MCF 10A (cell line): ENCODE measurements around the gene HPS4. TPM values are rescaled to one million over a fixed set of nuclear protein-coding genes. Genes with fewer than 3 reads are reported as not detected.

Source experiments
- BruUV-seq: library from RNA; stranded (reverse); fragments of 400-500 nt; replicated peaks from 2 replicates; lab custom pipeline; 2021; lab: Mats Ljungman, UMichigan
- CTCF ChIA-PET: fragments of 300-600 bp; sonication (Branson Sonifier 250); formaldehyde crosslinking; extraction: SDS; loops from one replicate; lab custom pipeline; 2021; ENCODE audit warnings: antibody characterized with exemption, inconsistent platforms; lab: Yijun Ruan, JAX
- POLR2A ChIA-PET: fragments of 300-600, 350-650 bp; sonication (Branson Sonifier 250); formaldehyde crosslinking; extraction: SDS; loops from one replicate; lab custom pipeline; 2020; ENCODE audit warnings: antibody characterized with exemption, inconsistent platforms; lab: Yijun Ruan, JAX
- DNase-seq: peaks from one replicate; pipeline ENCODE4 v3.0.0-alpha.2; 2018; ENCODE audit not compliant: unreplicated experiment
- H3K27ac Mint-ChIP-seq: one replicate; pipeline ENCODE4 v1.8.0; 2022; ENCODE audit warnings: mild to moderate bottlenecking, low read depth, mixed read lengths; ENCODE audit not compliant: unreplicated experiment
- H3K27me3 Mint-ChIP-seq: one replicate; pipeline ENCODE4 v1.8.0; 2022; ENCODE audit warnings: mixed read lengths; ENCODE audit not compliant: insufficient read depth, unreplicated experiment
- H3K36me3 Mint-ChIP-seq: one replicate; pipeline ENCODE4 v1.8.0; 2022; ENCODE audit warnings: mild to moderate bottlenecking, moderate library complexity, mixed read lengths; ENCODE audit not compliant: insufficient read depth, unreplicated experiment
- H3K4me1 Mint-ChIP-seq: one replicate; pipeline ENCODE4 v1.8.0; 2022; ENCODE audit warnings: mixed read lengths; ENCODE audit not compliant: insufficient read depth, unreplicated experiment
- H3K4me3 Mint-ChIP-seq: one replicate; pipeline ENCODE4 v1.8.0; 2022; ENCODE audit warnings: mild to moderate bottlenecking, moderate library complexity, mixed read lengths; ENCODE audit not compliant: unreplicated experiment
- H3K9me3 Mint-ChIP-seq: one replicate; pipeline ENCODE4 v1.8.0; 2022; ENCODE audit warnings: mixed read lengths; ENCODE audit not compliant: unreplicated experiment
- intact Hi-C: fragments of 100-400 bp; cut with micrococcal nuclease; formaldehyde crosslinking; loops from 2 replicates; pipeline ENCODE4 v1.14.1; 2022
- total RNA-seq: library from RNA; stranded (reverse); gene quantifications from 2 replicates; pipeline ENCODE4 v1.2.3, GENCODE V29; 2022
- TF ChIP-seq, protein P1 (sequence below): fragments of 200-600 bp; IDR thresholded peaks from one replicate; pipeline ENCODE4 v1.8.0; 2022; ENCODE audit warnings: antibody characterized with exemption, mild to moderate bottlenecking; ENCODE audit not compliant: unreplicated experiment

Gene HPS4
- total RNA-seq, 1 experiment from 2014 or later, result 35.6 TPM

DNA sequence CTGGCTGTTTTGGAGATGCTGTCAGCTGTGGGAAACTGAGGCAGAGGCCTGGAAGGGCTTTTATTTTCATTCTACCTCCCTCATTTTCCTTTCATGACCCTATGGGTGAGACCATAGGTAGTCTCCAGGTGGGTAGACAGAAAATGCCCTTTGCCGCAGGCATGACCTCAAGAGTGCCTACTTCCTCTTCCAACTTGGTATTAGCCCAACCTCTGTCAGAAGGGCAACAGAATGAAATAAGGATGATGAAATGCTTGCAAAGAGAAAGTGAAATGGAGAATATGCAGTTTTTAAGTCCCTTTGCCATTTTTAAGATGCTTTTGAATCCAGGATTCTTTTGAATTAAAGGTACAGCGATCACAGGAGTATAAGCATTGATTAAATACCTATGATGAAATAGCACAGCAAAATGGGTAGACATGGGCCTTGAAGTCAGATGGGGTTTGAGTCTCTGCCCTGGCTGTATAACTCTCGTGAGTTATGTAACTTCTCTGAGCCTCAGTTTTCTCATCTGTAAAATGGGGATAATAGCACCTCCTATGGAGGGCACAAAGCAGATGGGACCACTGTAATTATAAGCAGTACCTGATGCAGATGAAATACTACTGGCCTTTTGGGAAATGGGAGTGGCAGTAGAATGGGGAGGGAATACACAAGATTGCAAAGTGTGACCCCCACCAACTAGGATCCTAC lies 50.8 kb downstream of the HPS4 start:
- Mint-ChIP-seq H3K4me1 (peaks cover 9% of the 10 kb centered on the region), H3K9me3 (no peaks in the 10 kb centered on the region), H3K4me3 (no peak overlapping the region), H3K27me3 (no peaks in the 10 kb centered on the region), H3K27ac (no peak overlapping the region), H3K36me3 (peaks cover 8% of the 10 kb centered on the region)
- ChIA-PET CTCF (no interaction called here), POLR2A (no interaction called here)
- no TSS peak for BruUV-seq
- intact Hi-C loops, result no loop called here
- TF ChIP-seq, protein P1, sequence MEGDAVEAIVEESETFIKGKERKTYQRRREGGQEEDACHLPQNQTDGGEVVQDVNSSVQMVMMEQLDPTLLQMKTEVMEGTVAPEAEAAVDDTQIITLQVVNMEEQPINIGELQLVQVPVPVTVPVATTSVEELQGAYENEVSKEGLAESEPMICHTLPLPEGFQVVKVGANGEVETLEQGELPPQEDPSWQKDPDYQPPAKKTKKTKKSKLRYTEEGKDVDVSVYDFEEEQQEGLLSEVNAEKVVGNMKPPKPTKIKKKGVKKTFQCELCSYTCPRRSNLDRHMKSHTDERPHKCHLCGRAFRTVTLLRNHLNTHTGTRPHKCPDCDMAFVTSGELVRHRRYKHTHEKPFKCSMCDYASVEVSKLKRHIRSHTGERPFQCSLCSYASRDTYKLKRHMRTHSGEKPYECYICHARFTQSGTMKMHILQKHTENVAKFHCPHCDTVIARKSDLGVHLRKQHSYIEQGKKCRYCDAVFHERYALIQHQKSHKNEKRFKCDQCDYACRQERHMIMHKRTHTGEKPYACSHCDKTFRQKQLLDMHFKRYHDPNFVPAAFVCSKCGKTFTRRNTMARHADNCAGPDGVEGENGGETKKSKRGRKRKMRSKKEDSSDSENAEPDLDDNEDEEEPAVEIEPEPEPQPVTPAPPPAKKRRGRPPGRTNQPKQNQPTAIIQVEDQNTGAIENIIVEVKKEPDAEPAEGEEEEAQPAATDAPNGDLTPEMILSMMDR, result no peak
- DNase-seq, result no peak

DNA sequence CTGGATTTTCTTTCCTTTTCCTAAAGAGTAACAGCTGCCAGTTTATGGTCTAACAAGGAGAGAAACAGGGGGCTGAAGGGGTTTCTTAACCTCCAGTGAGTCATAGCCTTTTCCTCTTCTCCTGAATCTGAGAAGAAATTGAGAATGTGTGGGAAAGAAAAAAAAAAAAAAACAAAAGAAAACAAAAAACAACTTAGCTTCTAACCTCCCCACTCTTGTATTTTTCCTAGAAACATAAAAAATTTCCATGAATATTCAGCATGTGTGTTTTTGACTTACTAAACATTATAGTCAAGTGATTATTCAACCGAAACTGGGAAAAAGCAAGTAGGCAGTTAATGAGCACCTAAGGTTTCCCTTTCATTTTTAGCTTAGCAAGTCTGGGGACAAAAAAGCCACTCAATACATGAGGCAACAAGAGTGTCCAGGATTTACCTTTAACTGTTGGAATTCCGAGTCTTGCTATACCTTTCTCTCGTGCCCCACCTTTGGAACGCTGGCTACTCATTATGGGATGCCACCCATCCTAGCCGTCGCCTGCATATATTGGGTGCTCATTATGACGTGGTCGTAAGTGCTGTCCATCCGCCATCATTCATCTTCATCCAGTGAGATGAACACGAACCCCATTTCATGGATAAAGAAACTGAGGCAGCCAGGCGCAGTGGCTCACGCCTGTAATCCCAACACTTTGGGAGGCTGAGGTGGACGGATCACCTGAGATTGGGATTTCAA lies 52.2 kb downstream of the HPS4 start:
- DNase-seq, result no peak
- Mint-ChIP-seq H3K9me3 (no peaks in the 10 kb centered on the region), H3K4me1 (peaks cover 15% of the 10 kb centered on the region), H3K27ac (no peak overlapping the region), H3K36me3 (peaks cover 8% of the 10 kb centered on the region), H3K4me3 (no peak overlapping the region), H3K27me3 (peaks cover 9% of the 10 kb centered on the region)
- POLR2A ChIA-PET, result interaction anchor here (2.1 kb wide), 1 partner anchor 15 kb away, joined by 12 read pairs; no protein-coding TSS in a partner anchor
- intact Hi-C loops, result no loop called here
- TF ChIP-seq, protein P1, result no peak
- BruUV-seq, result TSS peak; percentile 15
- CTCF ChIA-PET, result interaction anchor here (0.7 to 2.0 kb wide), 4 partner anchors 30 to 668 kb away, joined by 3 to 11 read pairs (median 9); no protein-coding TSS in a partner anchor

DNA sequence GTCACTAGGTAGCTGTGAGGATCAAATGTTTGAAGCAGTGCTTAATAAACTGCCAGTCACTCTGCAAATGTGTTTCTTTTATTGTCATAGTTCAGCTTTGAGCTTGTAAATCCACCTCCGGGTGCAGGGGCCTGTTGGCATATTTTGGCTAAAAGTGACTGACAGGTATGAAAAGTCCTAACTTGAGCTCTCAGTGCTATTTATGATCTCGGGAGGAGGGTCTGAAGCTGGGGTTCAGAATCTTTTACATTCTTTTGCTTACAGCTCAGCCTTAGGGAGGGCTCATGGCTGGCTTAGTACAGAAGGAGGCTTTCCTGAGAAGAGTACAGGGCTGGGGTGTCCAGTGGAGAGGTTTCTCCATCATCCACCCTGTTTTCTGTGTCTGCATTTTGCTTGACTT lies 53.0 kb downstream of the HPS4 start:
- TF ChIP-seq, protein P1, result no peak
- H3K4me3 Mint-ChIP-seq, result peak overlapping the region; percentile 96
- peaks cover 8% of the 10 kb centered on the region for H3K36me3 Mint-ChIP-seq
- H3K9me3 Mint-ChIP-seq, result no peaks in the 10 kb centered on the region
- peaks cover 15% of the 10 kb centered on the region for H3K4me1 Mint-ChIP-seq
- no TSS peak for BruUV-seq
- H3K27me3 Mint-ChIP-seq, result peaks cover 18% of the 10 kb centered on the region
- no peak for DNase-seq
- POLR2A ChIA-PET, result interaction anchor here (2.1 kb wide), 1 partner anchor 14 kb away, joined by 12 read pairs; no protein-coding TSS in a partner anchor
- CTCF ChIA-PET, result interaction anchor here (1.0 to 2.0 kb wide), 5 partner anchors 9 to 64 kb away, joined by 3 to 11 read pairs (median 8); no protein-coding TSS in a partner anchor
- H3K27ac Mint-ChIP-seq, result no peak overlapping the region
- intact Hi-C loops, result no loop called here
